ENCODE results near the gene CDK5R1. TPM values are rescaled to one million over a fixed set of nuclear protein-coding genes. Genes with fewer than 3 reads are reported as not detected.

Gene CDK5R1
- total and polyA plus RNA-seq, 2 donors (not counting 1 experiment from before 2014, with no cell fraction given), result 2.4 to 6.2 TPM

GRCh38 chr17:32477220-32477619, 9.6 kb upstream of the CDK5R1 start:
- no peaks in the 10 kb centered on the region for H3K79me2 ChIP-seq (ENCODE audit: control insufficient read depth, insufficient read depth, low read length)
- H3K4me2 ChIP-seq (replicated peaks; ENCODE audit: low read depth, low read length, poor library complexity, severe bottlenecking), result no peak overlapping the region
- H4K20me1 ChIP-seq (ENCODE audit: control insufficient read depth, insufficient read depth, low read length, poor library complexity, severe bottlenecking), result no peaks in the 10 kb centered on the region
- ChIA-PET CTCF (interaction anchor here (8.4 kb wide), 1 partner anchor 15 kb away, joined by 66 read pairs; no protein-coding TSS in a partner anchor), POLR2A (no interaction called here)
- Mint-ChIP-seq H3K4me3 (no peak overlapping the region), H3K9me3 (ENCODE audit: insufficient read depth) (no peaks in the 10 kb centered on the region), H3K27ac (no peak overlapping the region), H3K4me1 (no peaks in the 10 kb centered on the region), H3K27me3 (no peaks in the 10 kb centered on the region)
- ATAC-seq (ENCODE audit: low read depth), result no peak
- intact Hi-C loops (cut with micrococcal nuclease), result no loop called here
- no peak overlapping the region for H3K4me3 ChIP-seq (ENCODE audit: control extremely low read depth in 1 of 5, extremely low read depth in 1 of 5, insufficient read depth in 1 of 5, low read depth in 2 of 5, low read length in 4 of 5)
- no peaks in the 10 kb centered on the region for H3K9me3 ChIP-seq (ENCODE audit: control extremely low read depth in 1 of 3, control insufficient read depth in 2 of 3, insufficient read depth in 1 of 3, low read length in 2 of 3)
- TF ChIP-seq EZH2 (IDR thresholded peaks at IDR 0.05; ENCODE audit: borderline replicate concordance, insufficient read depth, low read depth, low read length, poor library complexity, severe bottlenecking) (no peak), CTCF (IDR thresholded peaks at IDR 0.05) (no peak)
- H3K36me3 ChIP-seq (replicated peaks in 1 of 2; ENCODE audit: control extremely low read depth in 1 of 2, control insufficient read depth in 1 of 2, extremely low read depth in 1 of 2, insufficient read depth in 2 of 2, low read length in 1 of 2), result peaks cover 6 to 83% of the 10 kb centered on the region in 2 experiments
- H3K4me1 ChIP-seq (ENCODE audit: control insufficient read depth in 2 of 2, insufficient read depth in 2 of 2, low read length in 2 of 2), result no peaks in the 10 kb centered on the region
- no peak overlapping the region for H2AFZ ChIP-seq (ENCODE audit: insufficient read depth, low read depth, low read length, poor library complexity, severe bottlenecking)
- no peak overlapping the region for H3K27ac ChIP-seq (ENCODE audit: low read length in 2 of 2)
- H3K27me3 ChIP-seq (replicated peaks in 1 of 4; ENCODE audit: control extremely low read depth in 1 of 4, control insufficient read depth in 3 of 4, insufficient read depth in 4 of 4, low read length in 3 of 4), result no peaks in the 10 kb centered on the region
- H3K9ac ChIP-seq (ENCODE audit: low read length), result no peak overlapping the region
- WGBS (ENCODE audit: insufficient coverage), result 97% methylated on average over 5 of the region's 8 CpGs
- no peak for DNase-seq

GRCh38 chr17:32479074-32479617, 7.6 kb upstream of the CDK5R1 start:
- Histone ChIP-seq H3K27me3 (replicated peaks in 1 of 4; ENCODE audit: control extremely low read depth in 1 of 4, control insufficient read depth in 3 of 4, insufficient read depth in 4 of 4, low read length in 3 of 4) (no peaks in the 10 kb centered on the region), H3K9ac (ENCODE audit: low read length) (no peak overlapping the region), H3K79me2 (ENCODE audit: control insufficient read depth, insufficient read depth, low read length) (no peaks in the 10 kb centered on the region), H2AFZ (ENCODE audit: insufficient read depth, low read depth, low read length, poor library complexity, severe bottlenecking) (no peak overlapping the region), H3K9me3 (ENCODE audit: control extremely low read depth in 1 of 3, control insufficient read depth in 2 of 3, insufficient read depth in 1 of 3, low read length in 2 of 3) (no peaks in the 10 kb centered on the region), H3K36me3 (replicated peaks in 1 of 2; ENCODE audit: control extremely low read depth in 1 of 2, control insufficient read depth in 1 of 2, extremely low read depth in 1 of 2, insufficient read depth in 2 of 2, low read length in 1 of 2) (peaks cover 4 to 76% of the 10 kb centered on the region in 2 experiments), H3K4me3 (ENCODE audit: control extremely low read depth in 1 of 5, extremely low read depth in 1 of 5, insufficient read depth in 1 of 5, low read depth in 2 of 5, low read length in 4 of 5) (no peak overlapping the region), H3K27ac (ENCODE audit: low read length in 2 of 2) (no peak overlapping the region), H3K4me2 (replicated peaks; ENCODE audit: low read depth, low read length, poor library complexity, severe bottlenecking) (no peak overlapping the region), H3K4me1 (ENCODE audit: control insufficient read depth in 2 of 2, insufficient read depth in 2 of 2, low read length in 2 of 2) (peaks cover 6 to 7% of the 10 kb centered on the region in 2 donors), H4K20me1 (ENCODE audit: control insufficient read depth, insufficient read depth, low read length, poor library complexity, severe bottlenecking) (no peaks in the 10 kb centered on the region)
- 92% methylated on average over 5 of the region's 5 CpGs for WGBS (ENCODE audit: insufficient coverage)
- no peak for TF ChIP-seq CTCF (IDR thresholded peaks at IDR 0.05)
- TF ChIP-seq EZH2 (IDR thresholded peaks at IDR 0.05; ENCODE audit: borderline replicate concordance, insufficient read depth, low read depth, low read length, poor library complexity, severe bottlenecking), result no peak
- no peaks in the 10 kb centered on the region for H3K9me3 Mint-ChIP-seq (ENCODE audit: insufficient read depth)
- ATAC-seq (ENCODE audit: low read depth) (no peak), DNase-seq (no peak)
- H3K27ac Mint-ChIP-seq, result no peak overlapping the region
- intact Hi-C loops (cut with micrococcal nuclease), result no loop called here
- H3K4me1 Mint-ChIP-seq, result peaks cover 7% of the 10 kb centered on the region
- CTCF ChIA-PET, result interaction anchor here (1.8 to 2.1 kb wide), 2 partner anchors 17 to 128 kb away, joined by 5 to 7 read pairs; no protein-coding TSS in a partner anchor
- H3K27me3 Mint-ChIP-seq, result no peaks in the 10 kb centered on the region
- POLR2A ChIA-PET, result no interaction called here
- no peak overlapping the region for H3K4me3 Mint-ChIP-seq
